GM18517 (cell line): ENCODE data around the gene PPP3CA.
A peak's percentile ranks its signal among the peaks of the same experiment; 100 is the strongest.

Experiments used
- ATAC-seq: cut with Tn5 transposase; IDR thresholded peaks from one replicate; pipeline ENCODE4 v1.9.1; 2021; ENCODE audit warnings: mild to moderate bottlenecking, moderate library complexity; ENCODE audit not compliant: unreplicated experiment

PPP3CA gene

DNA sequence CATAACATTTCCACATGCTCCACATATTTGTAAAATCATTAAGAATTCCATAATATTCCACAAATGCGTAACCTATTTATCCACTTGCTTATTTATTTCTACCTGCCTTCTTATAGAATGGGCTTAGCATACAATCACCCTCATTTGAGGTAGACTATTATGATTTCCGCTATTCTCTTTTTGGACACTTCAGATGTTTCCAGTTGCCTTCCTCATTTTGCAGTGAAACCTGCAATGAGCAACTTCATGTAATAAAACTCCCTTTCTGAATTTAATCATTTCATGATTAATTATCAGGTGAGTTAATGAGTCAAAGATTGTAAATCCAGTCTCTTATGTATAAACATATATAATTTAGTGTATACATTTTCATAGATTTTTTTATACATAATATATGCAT is 58.0 kb downstream of the PPP3CA start:
- ATAC-seq, result no peak

DNA sequence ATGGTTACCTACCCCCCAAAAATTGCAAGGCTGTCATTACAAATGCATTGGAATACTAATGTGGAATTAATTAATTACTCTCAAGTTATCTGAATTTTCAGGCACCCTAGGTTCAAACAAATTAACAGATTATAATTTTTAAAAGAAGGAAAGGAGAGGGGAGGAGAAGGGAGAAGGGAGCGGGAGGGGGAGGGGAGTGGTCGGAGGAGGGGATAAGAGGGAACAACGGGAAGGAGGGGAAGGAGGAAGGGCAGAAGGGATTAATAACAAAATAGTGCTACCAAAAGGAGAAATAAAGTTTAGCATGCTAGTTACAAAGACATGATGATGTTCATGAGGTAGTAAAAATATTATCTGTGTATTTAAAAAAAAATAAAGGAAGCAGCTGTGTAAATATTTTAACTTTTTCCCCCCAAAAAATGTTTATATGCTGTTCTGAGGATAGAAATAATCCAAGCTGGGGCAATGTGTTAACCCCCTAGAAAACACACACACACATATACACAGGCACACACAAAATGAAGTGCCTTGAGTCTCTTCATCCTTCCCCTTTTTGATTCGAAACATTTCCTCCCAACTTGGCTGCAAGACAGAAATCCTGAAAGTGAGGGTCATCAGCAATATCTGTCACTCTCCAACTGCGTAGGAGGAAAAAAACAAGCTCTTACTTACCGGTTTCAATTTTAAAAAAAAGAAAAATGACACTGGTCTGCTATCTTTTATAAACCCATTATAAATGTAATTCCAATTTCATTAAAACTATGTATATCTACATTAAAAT is 58.8 kb downstream of the PPP3CA start:
- no peak for ATAC-seq

DNA sequence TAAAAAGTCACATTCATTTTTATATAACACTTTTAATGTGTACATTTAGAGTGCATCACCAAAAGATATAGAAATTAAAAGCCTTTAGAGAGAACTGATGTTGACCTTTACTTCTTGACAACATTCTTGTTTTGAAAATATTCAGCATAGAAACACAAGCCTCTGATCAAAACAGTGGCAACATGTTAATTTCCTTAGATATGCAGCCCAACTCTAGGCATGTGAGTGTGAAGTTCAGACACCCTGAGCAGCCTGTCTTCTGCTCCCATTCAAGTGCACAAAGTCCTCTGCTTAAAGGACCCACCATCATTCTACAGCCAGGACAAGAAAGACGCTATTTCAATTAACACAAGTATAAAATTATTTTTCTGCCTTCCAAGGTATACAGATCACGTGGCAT is 60.0 kb downstream of the PPP3CA start:
- no peak for ATAC-seq

DNA sequence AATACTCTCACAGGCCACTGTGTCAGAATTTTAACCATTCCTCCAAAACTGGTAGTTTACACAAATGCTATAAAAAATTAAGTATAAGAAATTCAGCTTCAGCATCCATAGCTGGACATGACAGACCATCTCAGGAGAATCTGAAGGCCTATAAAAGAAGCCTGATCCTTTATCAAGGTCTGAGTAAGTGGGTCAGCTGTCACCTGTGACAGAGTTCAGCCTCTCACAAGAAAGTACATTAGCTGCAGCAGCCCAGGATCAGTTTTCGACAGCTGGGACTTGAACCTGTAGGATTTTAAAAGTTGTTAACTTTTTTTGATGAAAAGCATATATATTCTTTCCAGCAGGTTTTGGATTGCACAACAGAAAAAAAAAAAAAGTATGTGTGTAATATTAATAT is 60.7 kb downstream of the PPP3CA start:
- no peak for ATAC-seq

DNA sequence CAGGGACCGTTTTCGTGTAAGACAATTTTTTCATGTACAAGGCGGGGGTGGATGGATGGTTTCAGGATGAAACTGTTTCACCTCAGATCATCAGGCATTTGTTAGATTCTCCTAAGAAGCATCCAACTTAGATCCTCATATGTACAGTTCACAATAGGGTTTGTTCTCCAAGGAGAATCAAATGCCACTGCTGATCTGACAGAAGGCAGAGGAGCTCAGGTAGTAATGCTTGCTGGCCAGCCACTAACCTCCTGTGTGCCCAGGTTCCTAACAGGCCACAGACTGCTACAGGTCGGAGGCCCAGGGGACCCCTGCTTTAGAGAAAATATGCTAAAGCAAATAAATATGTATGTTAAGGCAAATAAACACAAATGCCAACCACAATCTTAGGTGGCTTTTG is 61.3 kb downstream of the PPP3CA start:
- ATAC-seq, result no peak

DNA sequence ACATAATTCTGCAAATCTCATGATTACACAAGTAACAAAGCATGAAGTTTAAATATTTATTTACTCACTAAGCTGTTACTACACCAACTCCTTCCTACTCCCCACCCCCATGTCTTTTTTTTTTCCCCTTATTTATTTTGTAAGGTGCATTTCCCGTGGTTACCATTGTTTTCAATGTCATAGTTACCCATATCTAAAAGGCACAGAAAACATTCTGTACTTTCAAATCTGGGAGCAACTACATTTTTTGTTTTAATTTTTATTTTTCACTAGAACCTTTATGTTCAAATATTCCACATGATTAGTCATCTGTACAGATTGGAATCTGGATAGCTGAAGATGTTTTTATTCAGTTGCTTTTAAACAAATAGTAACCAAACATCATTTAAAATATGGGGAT is 62.8 kb downstream of the PPP3CA start:
- no peak for ATAC-seq

DNA sequence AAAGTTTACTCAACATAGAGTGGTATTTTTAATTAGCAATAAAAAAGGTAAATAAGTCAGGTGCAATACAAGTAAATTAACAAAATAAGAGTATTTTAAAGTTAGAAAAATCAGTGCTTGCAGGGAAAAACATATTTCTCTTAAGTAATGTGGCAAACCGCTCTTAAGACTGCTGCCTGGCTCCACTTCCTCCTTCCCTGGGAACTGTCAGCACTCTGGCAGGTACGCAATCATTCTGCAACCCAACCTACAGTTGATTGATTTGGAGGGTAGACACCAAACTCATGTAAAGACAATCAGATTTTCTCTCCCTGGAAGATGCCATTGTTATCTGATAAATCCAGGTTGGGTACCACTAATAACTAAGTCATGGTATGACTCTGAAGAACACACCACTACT is 63.9 kb downstream of the PPP3CA start:
- no peak for ATAC-seq

DNA sequence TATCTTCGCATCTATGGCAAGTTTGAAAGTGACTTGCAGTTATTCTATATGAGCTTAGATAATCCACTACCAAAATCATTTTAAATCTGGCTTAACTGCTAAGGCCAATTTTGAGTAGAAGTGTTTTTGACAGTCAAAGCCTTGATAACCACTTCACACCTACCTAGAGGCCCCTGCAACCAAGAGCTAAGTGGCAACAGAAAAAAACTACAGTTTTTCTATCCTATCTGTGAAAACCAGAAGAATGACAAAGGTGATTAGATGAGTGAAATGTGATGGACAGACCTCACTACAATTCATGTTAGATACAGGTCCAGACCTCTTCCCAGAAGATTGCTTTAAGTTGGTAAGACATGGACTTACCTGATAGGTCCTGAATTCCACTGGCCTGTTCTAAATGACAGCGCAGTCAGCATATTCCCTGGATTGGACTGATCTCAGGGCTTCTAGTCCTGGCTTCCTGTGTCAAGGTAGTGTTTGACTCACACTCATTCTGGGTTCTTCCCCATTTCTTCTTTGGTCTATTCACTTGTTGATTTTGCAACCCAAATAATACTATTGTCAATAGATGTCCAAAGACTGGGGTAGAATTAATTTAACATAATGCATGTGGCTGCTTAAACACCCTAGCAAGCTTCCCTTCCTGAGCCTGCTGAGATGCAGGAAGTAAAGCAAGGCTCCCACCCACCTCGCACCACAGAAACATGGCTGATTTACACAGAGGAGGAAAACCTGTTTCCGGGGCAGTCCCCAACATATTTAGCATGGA is 65.1 kb downstream of the PPP3CA start:
- ATAC-seq, result peak; percentile 46

DNA sequence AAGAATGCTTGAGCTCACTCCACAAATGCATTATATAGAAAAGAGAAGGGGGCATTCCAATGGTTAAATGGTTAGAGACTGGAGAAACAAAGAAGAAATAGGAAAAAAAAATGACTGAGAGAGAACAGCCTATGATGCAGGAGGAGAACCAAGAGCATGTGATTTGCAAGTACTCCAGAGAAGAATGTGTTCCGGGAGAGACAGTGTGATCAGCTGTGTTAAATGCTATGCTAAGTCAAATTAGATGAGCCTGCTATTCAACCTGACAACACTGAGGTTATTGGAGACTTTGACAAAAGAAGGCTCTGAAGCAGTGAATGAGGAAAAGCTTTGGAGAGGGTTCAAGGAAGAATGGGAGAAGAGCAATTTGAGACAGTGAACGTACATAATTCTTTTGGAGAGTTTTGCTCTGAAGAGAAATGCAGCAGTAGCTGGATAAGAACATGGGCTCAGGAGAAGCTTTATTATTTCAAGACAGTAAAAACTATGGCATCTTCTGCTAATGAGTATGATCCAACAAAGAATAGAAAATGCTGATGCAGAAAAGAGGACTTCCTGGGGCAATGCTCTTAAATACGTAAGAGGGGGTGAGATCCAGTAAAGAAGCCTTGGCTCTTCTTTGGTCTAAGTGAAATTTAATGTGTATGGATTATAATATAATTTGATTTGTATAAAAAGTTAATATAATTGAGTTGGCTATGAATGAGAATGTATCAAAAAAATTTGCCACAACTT is 66.3 kb downstream of the PPP3CA start:
- no peak for ATAC-seq

DNA sequence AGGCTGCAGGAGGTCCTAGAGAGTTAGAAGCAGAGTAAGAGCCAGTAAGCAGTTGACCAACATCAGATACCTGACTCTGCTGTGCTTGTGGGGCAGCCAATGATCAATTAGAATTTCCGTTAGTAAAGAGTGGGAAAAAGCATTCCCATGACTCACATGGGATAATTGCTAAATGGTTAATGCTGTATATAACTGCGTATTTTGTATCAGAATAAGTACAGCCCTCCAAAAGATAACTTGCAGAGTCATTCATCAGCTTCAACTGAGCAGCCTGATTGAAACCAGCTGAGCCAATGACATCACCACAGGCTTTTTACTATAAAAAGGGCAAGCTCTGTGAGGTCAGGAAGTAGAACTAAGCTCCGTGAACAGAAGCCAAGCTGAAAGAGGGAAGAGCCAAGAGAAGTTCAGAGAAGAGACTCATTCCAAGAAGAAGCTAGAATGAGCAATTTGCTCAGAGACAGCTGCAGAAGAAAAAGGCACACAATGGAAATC is 67.9 kb downstream of the PPP3CA start:
- peak; percentile 67 for ATAC-seq

DNA sequence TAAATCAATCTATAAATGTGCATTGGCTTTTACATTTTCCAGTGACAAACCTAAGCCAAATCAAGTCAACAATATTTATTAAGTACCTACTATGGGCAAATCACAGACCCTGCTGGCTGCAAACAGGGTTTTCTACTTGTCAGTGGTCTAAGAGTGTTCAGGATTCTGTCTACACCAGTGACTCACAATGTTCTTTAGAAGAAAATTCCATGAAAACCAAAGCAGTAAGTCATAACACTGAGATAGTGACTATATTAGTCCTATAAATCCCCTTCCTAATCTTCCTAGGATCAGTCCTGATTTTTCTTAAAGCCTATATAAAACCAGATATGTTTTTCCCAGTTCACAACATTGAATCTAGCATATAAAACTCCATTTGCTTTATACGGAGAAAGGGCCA is 69.7 kb downstream of the PPP3CA start:
- no peak for ATAC-seq

DNA sequence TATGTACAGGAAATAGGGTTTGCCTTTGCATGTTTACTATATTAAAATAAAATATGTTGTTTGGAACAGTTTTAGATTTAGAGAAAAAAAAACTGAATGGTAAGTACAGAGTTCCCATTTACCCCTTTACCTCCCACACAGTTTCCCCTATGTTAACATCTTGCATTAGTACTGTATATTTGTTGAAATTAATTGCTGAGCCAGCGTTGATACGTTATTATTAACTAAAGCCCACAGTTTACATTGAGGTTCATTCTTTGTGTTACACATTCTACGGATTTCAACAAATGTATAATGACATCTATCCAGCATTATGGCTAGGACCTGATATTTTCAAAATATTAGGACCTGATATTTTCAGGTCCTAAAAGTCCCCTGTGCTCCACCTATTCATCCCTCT is 70.7 kb downstream of the PPP3CA start:
- ATAC-seq, result no peak

DNA sequence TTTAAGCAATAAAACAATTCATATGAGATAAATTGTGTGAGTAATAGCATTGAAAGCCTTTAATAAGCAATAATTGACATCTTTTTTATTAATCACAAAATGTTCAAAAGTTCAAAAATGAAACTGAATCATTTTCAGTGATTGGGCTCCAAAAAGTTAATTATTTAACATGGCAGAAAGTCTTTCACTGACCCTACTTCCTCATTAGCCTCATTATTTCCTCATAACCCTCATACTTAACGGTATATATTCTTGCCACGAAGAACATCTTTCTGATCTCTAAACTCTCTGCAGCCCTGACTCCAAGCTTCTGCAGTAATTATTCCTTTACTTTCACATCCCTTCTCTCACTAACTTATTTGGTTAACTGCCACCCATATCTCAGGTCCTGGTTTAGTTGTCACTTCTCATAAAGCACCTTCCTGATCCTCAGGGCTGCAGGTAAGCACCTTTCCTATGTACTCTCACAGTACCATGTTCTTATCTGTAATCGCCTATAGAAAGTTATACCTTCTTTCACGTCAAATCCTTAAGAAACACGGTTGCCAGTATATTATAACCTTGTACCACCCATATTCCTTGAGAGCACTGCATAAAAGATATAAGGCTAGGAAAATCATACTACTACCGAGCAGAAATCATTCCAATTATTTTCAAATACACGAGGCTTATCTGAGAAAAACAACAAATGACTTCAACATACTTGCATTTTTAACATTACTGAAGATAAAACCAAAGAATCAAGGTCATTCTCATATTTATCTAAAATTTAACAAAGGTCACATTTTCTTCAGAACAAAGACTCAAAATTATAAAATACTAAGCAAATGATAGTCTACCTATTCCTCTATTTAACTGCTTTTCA is 72.2 kb downstream of the PPP3CA start:
- ATAC-seq, result peak; percentile 63

DNA sequence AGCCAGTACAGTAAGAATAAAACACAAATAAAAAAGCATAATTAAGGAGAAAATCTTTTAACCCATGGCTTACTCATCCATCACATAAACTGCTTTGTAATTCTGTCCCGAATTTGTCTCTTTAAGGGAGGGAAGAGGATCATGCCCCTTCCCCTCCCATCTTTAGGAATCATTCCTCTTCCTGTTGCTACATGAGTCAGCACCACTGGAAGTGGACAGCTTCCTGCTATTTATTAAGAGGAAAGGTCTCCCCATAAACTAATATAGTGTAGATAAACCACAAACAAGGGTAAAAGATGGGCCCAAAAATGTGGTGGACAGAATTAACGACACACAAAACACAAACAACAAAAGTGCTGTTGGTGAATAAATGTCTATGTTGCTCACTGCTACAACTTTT is 75.8 kb downstream of the PPP3CA start:
- ATAC-seq, result no peak

DNA sequence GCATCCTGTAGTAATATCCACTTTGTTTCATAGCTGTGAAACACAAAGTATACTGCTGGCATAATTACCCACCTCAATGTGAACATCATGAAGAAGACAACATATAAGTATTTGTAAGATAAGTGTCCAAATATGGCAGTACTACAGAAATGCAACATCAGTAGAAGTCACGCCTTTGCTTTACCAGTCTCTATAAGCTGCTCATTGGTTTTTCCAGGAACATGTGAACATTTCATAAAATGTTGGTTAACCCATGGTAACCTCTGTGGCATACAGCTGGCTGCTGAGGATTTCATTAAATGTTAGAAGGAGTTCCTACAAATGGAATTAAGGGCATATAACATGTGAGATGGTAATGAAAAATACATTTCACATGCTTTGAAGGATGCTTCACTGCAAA is 77.6 kb downstream of the PPP3CA start:
- ATAC-seq, result no peak

DNA sequence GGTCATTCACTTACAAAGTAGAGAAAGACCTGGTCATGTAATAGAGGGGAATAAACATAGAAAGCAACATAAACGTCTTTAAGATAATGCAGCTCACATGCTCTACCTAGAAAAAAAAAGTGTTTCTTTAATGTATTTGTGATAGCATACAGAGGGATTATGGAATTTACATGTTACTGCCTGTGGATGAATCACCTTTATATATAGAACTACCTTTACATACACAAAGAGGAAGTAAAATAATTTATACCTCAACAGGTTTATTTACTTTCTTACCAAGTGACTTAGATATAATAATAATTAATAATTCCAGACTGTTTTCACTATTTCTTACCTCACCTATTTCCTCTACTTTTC is 81.5 kb downstream of the PPP3CA start:
- no peak for ATAC-seq

DNA sequence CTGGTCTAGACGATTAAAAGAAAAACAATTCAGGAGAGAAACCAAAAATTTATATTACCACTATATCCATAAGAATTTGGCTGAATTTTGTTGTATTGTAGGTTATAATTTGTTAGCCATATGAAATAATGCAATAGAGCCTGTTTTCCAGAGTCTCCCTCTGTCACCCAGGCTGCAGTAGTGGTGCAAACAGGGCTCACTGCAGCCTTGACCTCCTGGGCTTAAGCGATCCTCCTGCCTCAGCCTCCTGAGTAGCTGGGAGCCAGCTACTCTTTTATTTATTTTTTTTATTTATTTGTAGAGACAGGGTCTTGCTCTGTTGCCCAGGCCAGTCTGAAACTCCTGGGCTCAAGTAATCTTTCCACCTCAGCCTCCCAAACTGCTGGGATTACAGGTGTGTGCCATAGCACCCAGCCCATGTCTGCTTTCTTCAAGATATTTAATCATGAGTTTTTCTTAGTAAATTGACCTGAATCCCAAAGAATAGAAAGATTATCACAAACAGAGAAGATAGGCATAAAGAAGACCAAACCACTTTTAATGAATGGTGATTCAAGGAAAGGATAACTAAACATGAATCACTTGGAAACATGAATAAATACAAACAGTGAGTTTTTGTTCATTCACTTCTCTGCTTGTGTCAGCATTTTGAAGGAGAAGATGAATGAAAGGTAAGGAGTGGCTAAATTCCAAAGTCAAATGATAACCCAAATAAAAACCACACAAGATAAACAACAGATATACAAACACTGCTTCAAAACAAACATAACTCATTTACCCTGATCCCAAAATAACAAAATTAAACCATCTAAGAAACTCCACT is 82.1 kb downstream of the PPP3CA start:
- no peak for ATAC-seq

DNA sequence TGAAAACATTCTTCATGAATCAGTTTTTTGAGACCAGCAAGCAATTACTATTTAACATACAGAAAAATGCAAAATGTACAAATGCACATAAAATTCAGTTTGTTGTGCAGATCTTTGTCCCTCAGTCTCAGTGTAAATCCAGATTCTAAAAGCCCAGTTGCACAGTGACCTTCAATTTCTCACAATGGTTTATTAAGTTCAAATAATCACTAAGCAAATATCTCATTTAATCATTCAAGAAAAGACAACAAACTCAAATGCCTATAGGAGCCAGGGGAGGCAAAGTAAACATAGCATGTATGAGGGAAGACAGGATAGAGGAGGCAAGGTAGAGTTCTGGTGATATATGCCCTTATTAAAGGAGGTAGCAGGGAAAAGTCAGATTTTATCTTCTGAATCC is 82.8 kb downstream of the PPP3CA start:
- ATAC-seq, result no peak

DNA sequence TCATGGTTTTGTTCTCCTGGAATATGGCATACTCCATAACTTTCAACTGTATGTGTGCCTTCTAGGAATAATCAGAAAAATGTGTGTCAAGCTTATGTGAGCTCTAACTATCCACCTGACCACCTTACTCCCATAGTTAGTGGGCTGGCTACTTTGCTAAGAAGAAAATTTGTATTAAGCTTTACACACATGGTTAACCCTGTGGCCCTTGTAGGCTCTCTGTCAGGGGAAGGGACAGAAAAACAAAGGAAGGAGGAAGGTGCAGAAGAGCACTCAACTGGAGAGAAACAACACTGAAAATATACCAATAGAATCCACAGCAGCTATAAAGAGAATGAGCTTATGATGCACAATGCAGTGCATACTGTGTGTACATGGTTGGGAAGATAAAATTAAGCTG is 84.6 kb downstream of the PPP3CA start:
- ATAC-seq, result no peak

DNA sequence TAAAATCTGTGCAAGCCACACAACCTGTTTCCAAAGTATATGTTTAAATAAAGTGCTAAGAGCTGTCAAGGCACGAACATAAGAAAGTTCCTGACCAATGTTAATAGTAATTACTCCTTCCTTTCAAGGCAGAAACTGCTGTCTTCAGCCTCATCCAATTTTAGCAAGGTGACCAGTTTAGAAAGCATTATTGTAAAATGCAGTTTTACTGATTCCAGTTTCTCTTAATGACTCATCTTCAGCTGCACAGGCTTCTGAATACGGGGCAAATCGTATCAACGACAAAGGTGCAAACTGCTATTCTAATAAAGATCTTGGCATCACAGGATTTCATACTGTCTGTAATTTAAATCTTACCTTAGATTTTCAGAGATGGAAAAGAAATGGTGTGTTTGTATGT is 87.5 kb downstream of the PPP3CA start:
- peak; percentile 98 for ATAC-seq
